Fibroblast of skin of scalp (primary cell): ENCODE measurements around the gene PRDM2.
A peak's percentile ranks its signal among the peaks of the same experiment; 100 is the strongest.

ENCODE experiments used
- DNase-seq: peaks from one replicate; pipeline ENCODE4 v3.0.0-alpha.2; 2013

Gene PRDM2

DNA sequence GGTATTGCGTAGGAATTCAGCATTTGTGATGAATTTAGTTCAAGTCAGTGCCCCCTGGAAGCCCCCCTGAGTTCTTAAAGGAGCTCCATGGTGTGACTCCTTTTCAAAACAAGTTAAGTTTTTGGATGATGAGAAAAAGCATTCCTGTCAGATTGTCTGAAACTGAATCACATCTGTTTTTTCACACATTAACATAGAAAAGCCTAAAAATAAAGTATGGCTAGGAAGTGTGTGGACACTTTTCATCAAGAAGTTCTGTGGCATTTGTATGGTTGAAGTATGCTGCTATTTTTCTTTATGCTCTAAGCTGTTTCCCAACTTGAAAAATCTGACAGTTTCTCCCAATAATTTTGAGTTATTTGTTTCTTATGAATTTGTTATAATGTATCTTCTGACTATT lies 33.7 kb downstream of the PRDM2 start:
- peak; percentile 88 for DNase-seq

- no peak for DNase-seq
Observed at GRCh38 chr1:13735168-13735930, 35.4 kb downstream of the PRDM2 start.

- no peak for DNase-seq
Observed at GRCh38 chr1:13737398-13737797, 37.4 kb downstream of the PRDM2 start.

DNA sequence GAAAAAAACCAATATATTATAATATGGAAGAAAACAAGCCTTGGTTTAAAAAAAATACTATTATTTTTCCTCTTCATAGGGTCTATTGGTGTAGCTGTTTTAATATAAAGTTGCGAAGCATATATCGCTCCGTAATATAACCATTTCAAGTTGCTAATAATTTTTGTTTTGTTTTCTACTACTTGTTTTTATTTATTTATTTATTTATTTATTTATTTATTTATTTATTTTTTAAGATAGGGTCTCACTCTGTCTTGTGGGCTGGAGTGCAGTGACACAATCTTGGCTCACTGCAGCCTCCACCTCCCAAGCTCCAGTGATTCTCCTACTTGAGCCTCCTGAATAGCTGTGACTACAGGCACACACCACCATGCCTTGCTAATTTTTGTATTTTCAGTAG lies 46.4 kb downstream of the PRDM2 start:
- DNase-seq = no peak

DNA sequence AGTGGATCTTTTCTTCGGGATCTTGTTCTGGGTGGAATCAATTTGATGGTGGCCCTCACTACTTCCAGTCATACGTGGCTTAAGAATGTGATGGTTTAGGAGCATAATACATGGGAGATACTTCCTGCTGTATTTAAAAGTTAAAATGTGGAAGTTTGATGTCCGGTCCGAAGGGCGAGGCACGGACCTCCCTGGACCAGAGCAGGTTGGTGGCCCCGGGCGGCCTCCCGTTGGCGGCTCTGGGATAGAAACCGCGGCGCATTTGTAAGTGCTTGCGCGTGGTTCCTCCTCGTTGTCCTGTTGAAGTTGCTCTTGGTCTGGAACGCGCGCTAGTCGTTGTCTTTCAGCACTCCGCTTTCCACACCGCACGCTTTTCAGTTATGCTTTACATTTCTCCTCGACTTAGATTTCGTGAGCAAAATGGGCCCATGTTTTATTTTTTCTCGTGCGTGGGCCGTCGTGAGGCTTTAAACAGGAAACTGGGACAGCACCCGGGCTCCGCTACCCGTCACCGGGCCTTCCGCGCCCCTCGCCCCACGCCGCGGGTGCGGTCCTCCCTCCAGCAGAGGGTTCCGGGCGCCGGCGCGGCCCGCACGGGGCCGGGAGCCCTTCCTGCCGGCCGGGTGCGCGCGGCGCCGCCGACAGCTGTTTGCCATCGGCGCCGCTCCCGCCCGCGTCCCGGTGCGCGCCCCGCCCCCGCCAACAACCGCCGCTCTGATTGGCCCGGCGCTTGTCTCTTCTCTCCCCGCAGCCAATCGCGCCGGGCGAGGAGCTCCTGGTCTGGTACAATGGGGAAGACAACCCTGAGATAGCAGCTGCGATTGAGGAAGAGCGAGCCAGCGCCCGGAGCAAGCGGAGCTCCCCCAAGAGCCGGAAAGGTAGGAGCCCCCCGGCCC lies 48.9 kb downstream of the PRDM2 start:
- peak; percentile 98 for DNase-seq

DNA sequence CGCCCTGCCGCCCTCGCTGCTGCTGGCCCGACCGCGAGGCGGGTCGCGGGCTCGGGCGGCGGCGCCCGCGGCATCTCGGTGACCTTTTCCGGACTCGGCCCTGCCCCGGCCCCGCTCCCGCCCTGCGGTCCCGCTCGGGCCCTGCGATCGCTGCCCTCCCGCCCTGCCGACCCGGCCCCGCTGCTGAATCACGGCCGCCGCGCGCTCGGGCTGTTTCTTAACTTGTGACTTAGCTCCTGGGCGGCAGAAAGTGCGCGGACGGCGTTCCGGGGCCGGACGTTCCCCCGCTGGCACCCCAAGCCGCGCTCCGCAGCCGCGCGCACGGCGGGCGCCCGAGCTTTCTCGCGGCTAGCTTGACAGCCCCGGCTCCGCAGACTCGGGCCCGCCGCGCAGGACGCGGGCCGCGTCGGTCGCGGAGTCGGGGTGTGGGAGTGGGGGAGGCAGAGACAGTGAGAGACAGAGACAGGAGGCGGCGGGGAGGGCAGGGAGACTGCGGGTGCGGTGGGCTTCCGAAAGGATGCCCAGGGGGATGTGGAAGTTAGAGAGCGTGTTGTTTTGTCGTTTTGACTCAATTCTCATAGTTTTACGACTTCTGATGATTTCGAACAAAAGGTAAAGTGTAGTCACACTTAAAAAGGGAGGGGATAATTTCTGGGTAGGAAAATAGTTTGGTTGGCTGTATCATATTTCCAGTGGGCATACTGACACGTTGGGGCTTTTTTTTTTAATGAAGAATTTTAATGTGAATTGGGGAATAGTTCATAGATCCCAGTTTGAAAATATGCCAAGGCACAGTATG lies 49.8 kb downstream of the PRDM2 start:
- peak; percentile 31 for DNase-seq

GRCh38 chr1:13751458-13751871 lies 51.5 kb downstream of the PRDM2 start:
- DNase-seq = peak; percentile 53

- DNase-seq = no peak
Observed at GRCh38 chr1:13751985-13752384, 52.0 kb downstream of the PRDM2 start.

GRCh38 chr1:13752852-13753251 lies 52.9 kb downstream of the PRDM2 start:
- DNase-seq = no peak

- DNase-seq = no peak
Observed at GRCh38 chr1:13753636-13754402, 53.8 kb downstream of the PRDM2 start.

DNA sequence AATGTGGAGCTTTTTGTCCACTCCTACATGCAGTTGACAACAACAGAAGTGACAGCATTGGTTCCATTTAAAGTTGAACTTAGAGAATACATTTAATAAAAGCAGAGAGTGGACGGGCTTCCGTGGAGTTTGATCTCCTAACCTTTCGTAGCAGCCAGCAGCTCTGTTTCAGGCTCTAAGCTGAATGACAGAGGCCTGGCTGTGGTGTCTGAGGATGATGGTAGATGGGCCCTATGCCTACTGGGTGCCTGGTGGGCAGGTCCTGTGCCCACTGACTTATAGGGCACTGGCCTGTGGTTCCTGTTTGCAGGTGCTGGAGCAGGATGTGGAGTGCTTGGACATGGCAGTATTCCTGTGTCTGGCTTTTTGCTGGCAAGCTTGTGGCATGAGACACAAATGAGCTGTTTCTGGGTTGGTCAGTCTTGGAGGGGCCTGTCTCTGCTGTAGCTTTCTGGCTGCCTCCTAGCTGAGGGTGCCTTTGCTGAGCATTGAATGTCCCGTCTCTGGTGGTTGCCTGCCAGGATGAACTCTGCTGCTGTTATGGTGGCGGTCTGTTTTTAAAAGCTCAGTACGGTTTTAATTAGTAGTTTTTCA lies 54.6 kb downstream of the PRDM2 start:
- peak; percentile 41 for DNase-seq

- DNase-seq = no peak
Observed at GRCh38 chr1:13756557-13757315, 56.7 kb downstream of the PRDM2 start.

- no peak for DNase-seq
Observed at GRCh38 chr1:13757693-13758092, 57.7 kb downstream of the PRDM2 start.

- no peak for DNase-seq
Observed at GRCh38 chr1:13759072-13759471, 59.1 kb downstream of the PRDM2 start.

GRCh38 chr1:13760340-13760739 lies 60.4 kb downstream of the PRDM2 start:
- DNase-seq = no peak

- no peak for DNase-seq
Observed at GRCh38 chr1:13760921-13761320, 60.9 kb downstream of the PRDM2 start.

GRCh38 chr1:13761883-13762282 lies 61.9 kb downstream of the PRDM2 start:
- DNase-seq = no peak

DNA sequence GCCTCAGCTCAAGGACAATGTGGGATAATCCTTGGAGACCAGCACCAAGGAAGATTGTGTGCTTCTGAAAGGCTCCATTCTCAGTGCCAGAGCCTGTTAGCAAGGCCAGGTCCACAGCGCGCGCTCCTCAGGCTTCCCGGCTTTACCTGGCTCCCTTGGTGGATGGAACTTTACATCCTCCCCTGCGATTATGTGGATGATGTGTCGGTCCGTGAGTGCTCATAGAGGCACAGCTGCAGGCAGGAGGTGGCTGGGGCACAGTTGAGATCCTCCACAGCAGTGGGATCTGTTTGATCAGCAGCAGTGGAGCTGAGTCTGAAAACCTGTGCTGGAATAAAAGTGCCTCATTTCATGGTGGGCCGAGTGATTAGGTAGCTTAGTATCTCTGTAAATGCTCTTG lies 62.7 kb downstream of the PRDM2 start:
- DNase-seq = no peak

DNA sequence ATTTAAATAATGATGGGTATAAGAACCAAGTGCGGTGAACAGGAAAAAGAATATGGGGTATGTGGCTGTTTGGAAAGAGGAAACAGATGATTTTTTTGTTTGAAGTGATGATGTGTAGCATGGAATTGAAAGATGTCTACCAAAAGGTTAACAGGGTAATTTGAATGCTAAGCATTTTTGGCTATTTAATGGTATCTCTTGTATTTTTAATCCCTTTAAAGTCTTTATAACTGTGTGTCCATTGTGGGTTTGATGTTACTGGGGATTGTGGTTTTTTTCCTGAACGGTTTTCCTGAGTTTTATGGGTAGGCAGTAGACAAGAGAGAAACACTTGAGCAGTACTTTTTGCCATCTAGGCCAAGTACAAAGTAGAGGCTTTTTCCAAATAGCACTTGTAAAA lies 63.2 kb downstream of the PRDM2 start:
- DNase-seq = no peak

DNA sequence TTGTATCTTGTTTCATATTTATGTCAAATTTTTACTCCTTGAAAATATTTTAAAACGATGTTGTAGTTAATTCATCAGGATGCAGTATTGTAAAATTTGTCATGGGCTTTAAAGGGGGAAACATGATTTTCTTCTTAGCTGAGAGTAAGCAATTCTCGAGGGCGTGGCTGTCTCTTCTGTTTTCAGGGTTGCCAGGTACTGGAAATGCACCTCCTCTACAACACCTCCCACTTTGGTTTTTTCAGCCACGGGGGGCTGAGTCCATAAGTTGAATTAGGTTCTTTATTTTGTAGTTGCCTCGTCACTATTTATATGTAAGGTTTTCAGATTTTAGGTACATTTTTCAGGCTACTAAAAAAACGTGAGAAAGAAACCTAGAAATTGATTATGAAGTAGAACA lies 64.0 kb downstream of the PRDM2 start:
- no peak for DNase-seq
